Endothelial cell of umbilical vein (primary cell): ENCODE measurements around the gene ELK3. TPM values are rescaled to one million over a fixed set of nuclear protein-coding genes. Genes with fewer than 3 reads are reported as not detected.

ENCODE experiments used
- BruUV-seq: library from RNA; stranded (reverse); fragments of 400-500 nt; replicated peaks from 2 replicates; lab custom pipeline; 2021; lab: Mats Ljungman, UMichigan
- CTCF ChIA-PET: fragments of 300-600, 350-600 bp; sonication (Branson Sonifier 250); formaldehyde crosslinking; loops from one replicate; lab custom pipeline; 2021; ENCODE audit warnings: antibody characterized with exemption, inconsistent platforms; lab: Charles Lee
- POLR2A ChIA-PET: fragments of 300-600, 350-600 bp; sonication (Branson Sonifier 250); formaldehyde crosslinking; loops from one replicate; lab custom pipeline; 2021; ENCODE audit warnings: antibody characterized with exemption, inconsistent platforms; lab: Charles Lee
- DNase-seq: peaks from one replicate; pipeline ENCODE4 v3.0.0-alpha.2; 2011; ENCODE audit warnings: low read depth, low spot score
- FAIRE-seq: peaks from 2 replicates; lab custom pipeline; 2011; peaks lifted over from hg19 to GRCh38; lab: Jason Lieb, UNC
- H2AFZ ChIP-seq: 2 replicates; pipeline ENCODE4 v1.6.0; 2012; ENCODE audit warnings: low read depth, low read length, control low read depth, inconsistent platforms
- H3K27ac ChIP-seq: 2 replicates; pipeline ENCODE4 v1.5.1; 2011; ENCODE audit warnings: low read depth, mild to moderate bottlenecking, control low read depth, low read length, moderate library complexity; ENCODE audit not compliant: insufficient read depth
- H3K27me3 ChIP-seq, 2 experiments: 2 replicates each; pipeline versions ENCODE4 v1.6.0 to v1.6.1; 2011; ENCODE audit warnings: low read length in 2 of 2, mixed read lengths in 1 of 2; ENCODE audit not compliant: control insufficient read depth in 2 of 2, insufficient read depth in 2 of 2
- H3K36me3 ChIP-seq, 2 experiments: 2 replicates in 1 of 2; 3 replicates in 1 of 2; pipeline ENCODE4 v1.5.1; 2011; ENCODE audit warnings: low read length in 2 of 2, mild to moderate bottlenecking in 1 of 2, moderate library complexity in 1 of 2; ENCODE audit not compliant: control insufficient read depth in 2 of 2, insufficient read depth in 2 of 2; ENCODE audit errors: extremely low read depth in 1 of 2
- H3K4me1 ChIP-seq: 3 replicates; pipeline ENCODE4 v1.5.1; 2011; ENCODE audit warnings: mild to moderate bottlenecking, low read length; ENCODE audit not compliant: control insufficient read depth, insufficient read depth; ENCODE audit errors: extremely low read depth
- H3K4me2 ChIP-seq: 2 replicates; pipeline ENCODE4 v1.6.1; 2011; ENCODE audit warnings: low read length, control low read depth, mixed read lengths; ENCODE audit not compliant: insufficient read depth
- H3K4me3 ChIP-seq, 3 experiments: fragments of 200-600 bp in 1 of 3; sonication (generic), shearing (Covaris generic) in 1 of 3; replicated peaks in 1 of 3; 2 replicates each; pipeline ENCODE4 v1.5.1; 2011 to 2016; ENCODE audit warnings: control low read depth in 3 of 3, low read length in 3 of 3, mild to moderate bottlenecking in 2 of 3, inconsistent platforms in 1 of 3, low read depth in 1 of 3, moderate library complexity in 1 of 3; ENCODE audit not compliant: insufficient read depth in 1 of 3
- H3K79me2 ChIP-seq: 2 replicates; pipeline ENCODE4 v1.6.0; 2012; ENCODE audit warnings: low read length, inconsistent platforms; ENCODE audit not compliant: control insufficient read depth, insufficient read depth
- H3K9ac ChIP-seq: replicated peaks from 2 replicates; pipeline ENCODE3; 2011; ENCODE audit warnings: low read length, control low read depth; ENCODE audit not compliant: insufficient read depth; ENCODE audit errors: extremely low read depth
- H3K9me1 ChIP-seq: replicated peaks from 3 replicates; pipeline ENCODE4 v1.6.0; 2011; ENCODE audit warnings: mild to moderate bottlenecking, low read length; ENCODE audit not compliant: control insufficient read depth, insufficient read depth; ENCODE audit errors: extremely low read depth
- H3K9me3 ChIP-seq: replicated peaks from 2 replicates; pipeline ENCODE4 v1.5.1; 2012; ENCODE audit warnings: low read length, inconsistent platforms; ENCODE audit not compliant: control insufficient read depth, insufficient read depth
- H4K20me1 ChIP-seq: replicated peaks from 2 replicates; pipeline ENCODE3; 2011; ENCODE audit warnings: mild to moderate bottlenecking, low read length; ENCODE audit not compliant: control insufficient read depth, insufficient read depth; ENCODE audit errors: extremely low read depth
- CTCF ChIP-seq, 2 donors: IDR thresholded peaks; 1 replicate in 1 of 2; 2 replicates in 1 of 2; pipeline ENCODE4 v1.5.1; 2011; ENCODE audit warnings: low read length in 2 of 2, mild to moderate bottlenecking in 2 of 2, moderate library complexity in 2 of 2, control low read depth in 1 of 2, inconsistent platforms in 1 of 2, low read depth in 1 of 2; ENCODE audit not compliant: insufficient read depth in 1 of 2; ENCODE audit errors: extremely low read depth in 1 of 2
- EZH2 ChIP-seq: IDR thresholded peaks from 2 replicates; pipeline ENCODE4 v1.6.1; 2012; ENCODE audit warnings: borderline replicate concordance, low read depth, mild to moderate bottlenecking, moderate library complexity, low read length, inconsistent platforms; ENCODE audit not compliant: severe bottlenecking
- FOS ChIP-seq: IDR thresholded peaks from 2 replicates; pipeline ENCODE4 v1.6.1; 2011; ENCODE audit warnings: mild to moderate bottlenecking, low read length, moderate library complexity, borderline replicate concordance; ENCODE audit not compliant: insufficient read depth
- GATA2 ChIP-seq: IDR thresholded peaks from 2 replicates; pipeline ENCODE4 v1.7.0; 2011; ENCODE audit warnings: low read depth, mild to moderate bottlenecking, moderate library complexity, mixed read lengths, low read length; ENCODE audit not compliant: insufficient read length, insufficient read depth
- JUN ChIP-seq: IDR thresholded peaks from 2 replicates; pipeline ENCODE4 v1.6.1; 2011; ENCODE audit warnings: borderline replicate concordance, low read depth; ENCODE audit not compliant: insufficient read length, insufficient read depth
- MAX ChIP-seq: IDR thresholded peaks from 2 replicates; pipeline ENCODE4 v1.6.1; 2011; ENCODE audit not compliant: insufficient read depth, insufficient read length
- MYC ChIP-seq: IDR thresholded peaks from one replicate; pipeline ENCODE4 v1.6.1; 2011; ENCODE audit warnings: mild to moderate bottlenecking, low read depth, low read length
- POLR2A ChIP-seq: IDR thresholded peaks from 2 replicates; pipeline ENCODE4 v1.6.1; 2012; ENCODE audit warnings: low read depth, mild to moderate bottlenecking, control low read depth, low read length
- POLR2AphosphoS5 ChIP-seq: IDR thresholded peaks from 2 replicates; pipeline ENCODE4 v1.6.1; 2012; ENCODE audit warnings: low read depth, mild to moderate bottlenecking, control low read depth, low read length, moderate library complexity; ENCODE audit not compliant: insufficient read depth
- dilution Hi-C: fragments of 300-500 bp; cut with MboI; formaldehyde crosslinking; loops from one replicate; pipeline ENCODE4 v1.15.0; 2019; ENCODE audit warnings: low sequenced_read_pairs; ENCODE audit not compliant: extremely low pct_ligation_motif_present
- intact Hi-C: fragments of 100-400 bp; cut with micrococcal nuclease; formaldehyde crosslinking; loops from one replicate; pipeline ENCODE4 v1.10.0; 2022
- polyA plus RNA-seq, 4 experiments: library from polyadenylated mRNA; depleted of rRNA in 3 of 4; stranded (reverse) in 3 of 4; unstranded in 1 of 4; fragments of >200 nt; gene quantifications; 2 replicates each; pipeline versions ENCODE4 v1.2.1 to v1.2.3, GENCODE V29; 2011 to 2012; ENCODE audit warnings: missing spikeins in 1 of 4
- total RNA-seq: library from RNA; stranded (reverse); gene quantifications from 2 replicates; pipeline ENCODE4 v1.2.3, GENCODE V29; 2021

The ELK3 gene
- total and polyA plus RNA-seq, 2 donors (not counting 3 experiments of a cell fraction or from before 2014, with no cell fraction given) = 64.8 to 132 TPM

- H2AFZ ChIP-seq = no peak overlapping the region
- dilution Hi-C loops (no loop called here), intact Hi-C loops (no loop called here)
- no peaks in the 10 kb centered on the region for H3K9me1 ChIP-seq
- TF ChIP-seq GATA2 (no peak), POLR2AphosphoS5 (peak; percentile 66), FOS (no peak)
- FAIRE-seq (no peak), DNase-seq (no peak)
- CTCF ChIA-PET = interaction anchor here (1.0 to 1.8 kb wide), 2 partner anchors 11 to 126 kb away, joined by 3 read pairs; no protein-coding TSS in a partner anchor
- peaks cover 7% of the 10 kb centered on the region for H4K20me1 ChIP-seq
- H3K36me3 ChIP-seq = peaks cover 13 to 29% of the 10 kb centered on the region in 2 experiments
- H3K4me2 ChIP-seq = no peak overlapping the region
- POLR2A ChIA-PET = no interaction called here
- peaks cover 20% of the 10 kb centered on the region for H3K79me2 ChIP-seq
- H3K27ac ChIP-seq = no peak overlapping the region
- no peak overlapping the region for H3K4me3 ChIP-seq
- no peaks in the 10 kb centered on the region for H3K9me3 ChIP-seq
- no peaks in the 10 kb centered on the region for H3K27me3 ChIP-seq
- BruUV-seq = no TSS peak
- peaks cover 40% of the 10 kb centered on the region for H3K4me1 ChIP-seq
- H3K9ac ChIP-seq = no peak overlapping the region
Measured at GRCh38 chr12:96265400-96265799, 71.2 kb downstream of the ELK3 start.

- no peak overlapping the region for H3K27ac ChIP-seq
- H3K9ac ChIP-seq = no peak overlapping the region
- H3K4me3 ChIP-seq = no peak overlapping the region
- TF ChIP-seq MYC = no peak
- TF ChIP-seq POLR2A = no peak
- no peak for TF ChIP-seq EZH2
- no peak for TF ChIP-seq MAX
- TF ChIP-seq POLR2AphosphoS5 = no peak
- no peak for TF ChIP-seq FOS
- no peak for TF ChIP-seq GATA2
- TF ChIP-seq CTCF (IDR thresholded peaks at IDR 0.05; ENCODE audit: extremely low read depth in 1 of 2, insufficient read depth in 1 of 2, low read depth in 1 of 2, low read length in 2 of 2) = no peak
- no peak for TF ChIP-seq JUN
- CTCF ChIA-PET = interaction anchor here (1.0 to 1.8 kb wide), 2 partner anchors 10 to 125 kb away, joined by 3 read pairs; no protein-coding TSS in a partner anchor
- H2AFZ ChIP-seq = no peak overlapping the region
- H3K79me2 ChIP-seq = peaks cover 18% of the 10 kb centered on the region
- no peaks in the 10 kb centered on the region for H3K9me3 ChIP-seq
- H3K4me1 ChIP-seq = peaks cover 37% of the 10 kb centered on the region
- DNase-seq = no peak
- no peak for FAIRE-seq
- no TSS peak for BruUV-seq
- no peaks in the 10 kb centered on the region for H3K27me3 ChIP-seq
- dilution Hi-C loops (no loop called here), intact Hi-C loops (no loop called here)
- H3K4me2 ChIP-seq = no peak overlapping the region
- POLR2A ChIA-PET = no interaction called here
- H4K20me1 ChIP-seq = peaks cover 7% of the 10 kb centered on the region
- no peaks in the 10 kb centered on the region for H3K9me1 ChIP-seq
- H3K36me3 ChIP-seq = peaks cover 11 to 26% of the 10 kb centered on the region in 2 experiments
Measured at GRCh38 chr12:96265836-96266235, 71.7 kb downstream of the ELK3 start.
